Uterus (tissue), 4 donors: Measurements from ENCODE around the gene PTPN11. TPM values are rescaled to one million over a fixed set of nuclear protein-coding genes. Genes with fewer than 3 reads are reported as not detected.

Source experiments
- DNase-seq, 2 donors: peaks; one replicate each; pipeline ENCODE4 v3.0.0-alpha.2; 2019 to 2020
- H3K27ac ChIP-seq, 2 donors: fragments of 200-600 bp; sonication (generic); 1 replicate in 1 of 2; 2 replicates in 1 of 2; pipeline ENCODE4 v1.5.1; 2016 to 2018
- H3K27me3 ChIP-seq, 2 donors: fragments of 200-600 bp; sonication (generic); one replicate each; pipeline ENCODE4 v1.5.1; 2018 to 2019; ENCODE audit warnings: control low read depth in 1 of 2
- H3K36me3 ChIP-seq, 2 donors: fragments of 200-600 bp; sonication (generic); one replicate each; pipeline ENCODE4 v1.5.1; 2019; ENCODE audit warnings: control low read depth in 1 of 2
- H3K4me1 ChIP-seq, 2 donors: fragments of 200-600 bp; sonication (generic); one replicate each; pipeline ENCODE4 v1.5.1; 2018 to 2019; ENCODE audit warnings: control low read depth in 1 of 2
- H3K4me3 ChIP-seq, 2 donors: fragments of 200-600 bp; sonication (generic); 1 replicate in 1 of 2; 2 replicates in 1 of 2; pipeline ENCODE4 v1.5.1; 2018 to 2019; ENCODE audit warnings: mild to moderate bottlenecking in 1 of 2
- H3K9me3 ChIP-seq, 2 donors: fragments of 200-600 bp; sonication (generic); one replicate each; pipeline ENCODE4 v1.5.1; 2019; ENCODE audit warnings: control low read depth in 1 of 2
- POLR2A ChIP-seq, 2 donors: fragments of 450-650 bp; IDR thresholded peaks; one replicate each; pipeline ENCODE4 v1.6.1; 2016; ENCODE audit warnings: antibody characterized with exemption in 2 of 2, mild to moderate bottlenecking in 1 of 2, moderate library complexity in 1 of 2
- intact Hi-C: fragments of 100-400 bp; cut with DNase I; formaldehyde crosslinking; loops from one replicate; pipeline ENCODE4 v1.15.1; 2023; ENCODE audit warnings: low total_unique reads
- total RNA-seq, 4 donors: library from RNA; depleted of rRNA in 3 of 4; stranded (reverse); fragments of >200 nt in 3 of 4; gene quantifications; one replicate each; pipeline versions ENCODE4 v1.1.0 to v1.2.4, GENCODE V29; 2014 to 2023
- TF ChIP-seq, protein P1 (sequence below), 4 experiments: fragments of 200-600 bp in 2 of 4; fragments of 450-650 bp in 2 of 4; sonication (generic) in 2 of 4; IDR thresholded peaks; one replicate each; pipeline ENCODE4 v1.5.1; 2016 to 2019; ENCODE audit warnings: antibody characterized with exemption in 4 of 4, mild to moderate bottlenecking in 2 of 4, moderate library complexity in 1 of 4
- donor health status: DM: yes; HTN: yes; CAD: no.

The PTPN11 gene
- total RNA-seq, 4 donors from 2014 or later: 45.3 to 116 (median 76.9) TPM

DNA sequence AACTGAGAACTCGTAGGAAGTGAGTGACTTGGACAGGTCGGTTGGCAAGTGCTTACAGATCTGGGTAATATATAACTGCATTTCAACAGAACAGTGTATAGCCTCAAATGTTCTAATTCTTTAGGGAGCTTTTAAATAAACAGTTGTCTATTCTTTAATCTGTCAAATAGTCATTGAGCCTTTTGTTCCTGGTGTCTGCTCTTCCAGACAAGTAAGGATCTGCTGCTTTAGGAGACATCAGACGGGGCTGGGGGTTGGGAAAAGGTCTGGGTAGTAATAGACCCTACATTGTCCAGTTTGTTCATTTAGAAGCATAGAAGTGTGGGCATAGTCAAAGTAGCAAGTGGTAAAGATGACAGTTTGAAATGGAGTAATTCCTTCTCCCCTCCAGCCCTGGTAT is 2.0 kb downstream of the PTPN11 start:
- intact Hi-C loops: no loop called here
- no peak for DNase-seq
- H3K9me3 ChIP-seq: no peaks in the 10 kb centered on the region
- H3K4me3 ChIP-seq: no peak overlapping the region
- no peaks in the 10 kb centered on the region for H3K36me3 ChIP-seq
- H3K27me3 ChIP-seq: no peaks in the 10 kb centered on the region
- no peaks in the 10 kb centered on the region for H3K4me1 ChIP-seq
- TF ChIP-seq POLR2A (IDR thresholded peaks at IDR 0.05): no peak
- TF ChIP-seq, protein P1, sequence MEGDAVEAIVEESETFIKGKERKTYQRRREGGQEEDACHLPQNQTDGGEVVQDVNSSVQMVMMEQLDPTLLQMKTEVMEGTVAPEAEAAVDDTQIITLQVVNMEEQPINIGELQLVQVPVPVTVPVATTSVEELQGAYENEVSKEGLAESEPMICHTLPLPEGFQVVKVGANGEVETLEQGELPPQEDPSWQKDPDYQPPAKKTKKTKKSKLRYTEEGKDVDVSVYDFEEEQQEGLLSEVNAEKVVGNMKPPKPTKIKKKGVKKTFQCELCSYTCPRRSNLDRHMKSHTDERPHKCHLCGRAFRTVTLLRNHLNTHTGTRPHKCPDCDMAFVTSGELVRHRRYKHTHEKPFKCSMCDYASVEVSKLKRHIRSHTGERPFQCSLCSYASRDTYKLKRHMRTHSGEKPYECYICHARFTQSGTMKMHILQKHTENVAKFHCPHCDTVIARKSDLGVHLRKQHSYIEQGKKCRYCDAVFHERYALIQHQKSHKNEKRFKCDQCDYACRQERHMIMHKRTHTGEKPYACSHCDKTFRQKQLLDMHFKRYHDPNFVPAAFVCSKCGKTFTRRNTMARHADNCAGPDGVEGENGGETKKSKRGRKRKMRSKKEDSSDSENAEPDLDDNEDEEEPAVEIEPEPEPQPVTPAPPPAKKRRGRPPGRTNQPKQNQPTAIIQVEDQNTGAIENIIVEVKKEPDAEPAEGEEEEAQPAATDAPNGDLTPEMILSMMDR (IDR thresholded peaks at IDR 0.05): no peak
- no peak overlapping the region for H3K27ac ChIP-seq

DNA sequence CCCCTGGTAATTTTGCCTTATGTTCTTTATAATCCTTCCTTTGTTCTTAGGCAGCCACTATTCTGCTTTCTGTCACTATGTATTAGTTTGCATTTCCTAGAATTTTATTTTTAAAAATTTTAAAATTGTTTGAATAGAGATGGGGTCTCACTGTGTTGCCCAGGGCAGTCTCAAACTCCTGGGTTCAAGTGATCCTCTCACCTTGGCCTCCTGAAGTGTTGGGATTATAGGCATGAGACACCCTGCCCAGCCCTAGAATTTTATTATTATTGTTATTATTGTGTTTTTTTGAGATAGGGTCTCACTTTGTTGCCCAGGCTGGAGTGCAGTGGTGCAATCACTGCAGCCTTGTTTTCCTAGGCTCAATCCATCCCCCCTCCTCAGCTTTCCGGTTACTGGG is 2.6 kb downstream of the PTPN11 start:
- no peak for DNase-seq
- Histone ChIP-seq H3K4me3 (no peak overlapping the region), H3K4me1 (no peaks in the 10 kb centered on the region), H3K36me3 (no peaks in the 10 kb centered on the region), H3K27me3 (no peaks in the 10 kb centered on the region), H3K9me3 (no peaks in the 10 kb centered on the region), H3K27ac (no peak overlapping the region)
- TF ChIP-seq, protein P1 (IDR thresholded peaks at IDR 0.05): no peak
- no peak for TF ChIP-seq POLR2A (IDR thresholded peaks at IDR 0.05)
- intact Hi-C loops: no loop called here

DNA sequence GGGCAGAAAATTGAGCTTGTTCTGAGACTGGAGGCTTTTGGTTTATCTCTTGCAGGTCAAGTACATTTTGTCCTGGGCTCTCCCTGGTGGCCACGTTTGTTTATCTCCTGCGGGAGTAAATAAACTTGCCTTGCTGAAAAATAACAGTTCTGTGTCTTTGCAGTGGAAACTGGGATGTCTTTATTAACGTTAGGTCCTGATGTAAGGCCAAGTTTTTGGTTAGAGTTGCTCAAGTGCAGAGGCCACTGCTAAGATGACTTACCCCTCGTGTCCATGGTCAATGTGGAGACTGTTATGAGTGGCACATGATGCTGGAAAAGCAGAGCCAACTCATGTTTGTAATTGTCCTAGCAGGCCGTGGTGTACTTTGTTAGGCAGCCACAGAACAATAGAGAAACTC is 3.8 kb downstream of the PTPN11 start:
- intact Hi-C loops: no loop called here
- Histone ChIP-seq H3K27ac (peak overlapping the region in 1 of 2 donors; percentile 19), H3K9me3 (no peaks in the 10 kb centered on the region), H3K36me3 (no peaks in the 10 kb centered on the region), H3K27me3 (no peaks in the 10 kb centered on the region), H3K4me1 (no peaks in the 10 kb centered on the region), H3K4me3 (no peak overlapping the region)
- TF ChIP-seq POLR2A (IDR thresholded peaks at IDR 0.05): no peak
- TF ChIP-seq, protein P1 (IDR thresholded peaks at IDR 0.05): no peak
- no peak for DNase-seq

DNA sequence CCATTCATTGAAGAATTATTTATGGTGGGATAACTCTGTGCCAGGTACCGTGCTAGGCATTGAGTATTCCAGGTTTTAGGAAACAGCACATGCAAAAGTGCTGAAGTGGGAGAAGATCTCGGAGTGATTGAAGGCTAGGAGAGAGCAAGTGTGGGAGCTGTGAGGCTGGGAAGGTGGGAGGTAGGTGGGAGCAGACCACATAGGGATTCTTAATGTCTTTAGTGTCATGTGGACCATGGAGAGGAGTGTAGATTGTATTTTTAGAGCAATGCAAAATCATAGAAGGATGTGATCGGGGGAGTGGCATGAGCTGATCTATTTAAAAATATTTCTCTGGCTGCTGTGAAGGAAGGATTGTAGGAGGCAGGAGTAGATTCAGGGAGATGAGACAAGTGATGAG is 5.4 kb downstream of the PTPN11 start:
- H3K9me3 ChIP-seq: no peaks in the 10 kb centered on the region
- intact Hi-C loops: no loop called here
- no peak overlapping the region for H3K27ac ChIP-seq
- no peaks in the 10 kb centered on the region for H3K36me3 ChIP-seq
- DNase-seq: no peak
- H3K27me3 ChIP-seq: no peaks in the 10 kb centered on the region
- no peak for TF ChIP-seq POLR2A (IDR thresholded peaks at IDR 0.05)
- TF ChIP-seq, protein P1 (IDR thresholded peaks at IDR 0.05): no peak
- no peak overlapping the region for H3K4me3 ChIP-seq
- no peaks in the 10 kb centered on the region for H3K4me1 ChIP-seq

DNA sequence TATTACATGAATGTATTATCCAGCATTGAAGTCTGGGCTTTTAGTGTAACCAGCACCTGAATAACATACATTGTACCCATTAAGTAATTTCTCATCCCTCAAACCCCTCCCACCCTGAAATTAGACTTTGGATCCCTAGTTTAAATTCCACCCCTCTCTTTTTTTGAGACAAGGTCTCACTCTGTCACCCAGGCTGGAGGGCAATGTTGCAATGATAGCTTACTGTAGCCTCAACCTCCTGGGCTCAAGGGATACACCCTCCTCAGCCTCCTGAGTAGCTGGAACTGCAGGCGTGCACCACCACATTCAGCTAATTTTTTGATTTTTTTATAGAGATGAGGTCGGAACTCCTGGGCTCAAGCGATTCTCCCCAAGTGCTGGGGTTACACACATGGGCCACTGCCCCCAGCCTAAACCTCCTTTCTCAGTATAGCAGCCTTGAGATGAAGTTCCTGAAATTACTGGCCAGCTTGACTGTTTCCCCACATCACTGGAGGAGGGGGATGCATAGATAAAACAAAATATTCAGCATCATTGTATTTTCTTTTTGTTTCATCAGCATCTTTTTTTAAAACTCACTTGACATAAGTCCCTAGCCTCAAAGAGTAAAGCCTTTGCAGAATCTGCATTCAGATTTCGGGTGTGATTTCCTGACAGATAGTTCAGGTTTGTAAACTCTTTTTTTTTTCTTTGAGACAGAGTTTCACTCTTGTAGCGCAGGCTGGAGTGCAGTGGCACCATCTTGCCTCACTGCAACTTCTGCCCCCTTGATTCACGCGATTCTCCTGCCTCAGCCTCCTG is 7.0 kb downstream of the PTPN11 start:
- H3K36me3 ChIP-seq: no peaks in the 10 kb centered on the region
- no peak overlapping the region for H3K4me3 ChIP-seq
- intact Hi-C loops: no loop called here
- TF ChIP-seq POLR2A (IDR thresholded peaks at IDR 0.05): no peak
- TF ChIP-seq, protein P1 (IDR thresholded peaks at IDR 0.05): no peak
- no peaks in the 10 kb centered on the region for H3K9me3 ChIP-seq
- H3K27ac ChIP-seq: no peak overlapping the region
- H3K4me1 ChIP-seq: no peaks in the 10 kb centered on the region
- no peaks in the 10 kb centered on the region for H3K27me3 ChIP-seq
- no peak for DNase-seq
